GM20431 (cell line): ENCODE measurements around the gene OOSP3.
"Not testable (repeated sequence)": the region's sequence is repeated elsewhere in the genome, so short reads cannot be mapped to it uniquely, and the experiment has no call there.

ENCODE experiments used
- in situ Hi-C: fragments of 300-500 bp; cut with MseI, MboI; formaldehyde crosslinking; loops from one replicate; pipeline ENCODE4 v1.15.0; 2020; ENCODE audit warnings: low sequenced_read_pairs; ENCODE audit not compliant: unreplicated experiment

Gene OOSP3

GRCh38 chr11:59867946-59868345 lies 10.6 kb upstream of the OOSP3 start:
- in situ Hi-C loops = no loop called here

GRCh38 chr11:59872076-59872475 lies 6.5 kb upstream of the OOSP3 start:
- in situ Hi-C loops = no loop called here

GRCh38 chr11:59875856-59876519 lies 2.6 kb upstream of the OOSP3 start:
- in situ Hi-C loops = no loop called here

- in situ Hi-C loops = no loop called here
These were observed 1.3 kb upstream of the OOSP3 start for GRCh38 chr11:59877325-59877724.

- in situ Hi-C loops = no loop called here
These were observed 798 bp upstream of the OOSP3 start for GRCh38 chr11:59877784-59878183.

- in situ Hi-C loops = no loop called here
These were observed 985 bp downstream of the OOSP3 start for GRCh38 chr11:59879567-59879966.

GRCh38 chr11:59883597-59883996 lies 5.0 kb downstream of the OOSP3 start:
- in situ Hi-C loops = no loop called here

GRCh38 chr11:59887156-59887555 lies 8.6 kb downstream of the OOSP3 start:
- in situ Hi-C loops = not testable (repeated sequence)

- in situ Hi-C loops = no loop called here
These were observed 13.2 kb downstream of the OOSP3 start for GRCh38 chr11:59891781-59892181.

GRCh38 chr11:59894616-59895015 lies 16.0 kb downstream of the OOSP3 start:
- in situ Hi-C loops = no loop called here

- in situ Hi-C loops = no loop called here
These were observed 19.5 kb downstream of the OOSP3 start for GRCh38 chr11:59898046-59898445.

GRCh38 chr11:59898650-59899049 lies 20.1 kb downstream of the OOSP3 start:
- in situ Hi-C loops = no loop called here

- in situ Hi-C loops = no loop called here
These were observed 20.9 kb downstream of the OOSP3 start for GRCh38 chr11:59899532-59899931.

GRCh38 chr11:59900366-59901126 lies 22.0 kb downstream of the OOSP3 start:
- in situ Hi-C loops = no loop called here

- in situ Hi-C loops = no loop called here
These were observed 22.7 kb downstream of the OOSP3 start for GRCh38 chr11:59901306-59901705.

- in situ Hi-C loops = not testable (repeated sequence)
These were observed 25.0 kb downstream of the OOSP3 start for GRCh38 chr11:59903569-59903968.

- in situ Hi-C loops = no loop called here
These were observed 39.9 kb downstream of the OOSP3 start for GRCh38 chr11:59918480-59918879.

- in situ Hi-C loops = no loop called here
These were observed 40.5 kb downstream of the OOSP3 start for GRCh38 chr11:59918987-59919589.

- in situ Hi-C loops = no loop called here
These were observed 45.2 kb downstream of the OOSP3 start for GRCh38 chr11:59923813-59924212.

GRCh38 chr11:59931688-59932087 lies 53.1 kb downstream of the OOSP3 start:
- in situ Hi-C loops = no loop called here

- in situ Hi-C loops = no loop called here
These were observed 59.5 kb downstream of the OOSP3 start, which contains the start of gene OOSP1 for GRCh38 chr11:59938132-59938531. TSS of gene OOSP1 (plus strand) at chr11:59938432. CDS start at chr11:59938455, 23 bp downstream.
